ENCODE results near the gene GPC6.

GRCh38 chr13:93797463-93797862 lies 570.9 kb downstream of the GPC6 start:
- TF ChIP-seq, protein P1, sequence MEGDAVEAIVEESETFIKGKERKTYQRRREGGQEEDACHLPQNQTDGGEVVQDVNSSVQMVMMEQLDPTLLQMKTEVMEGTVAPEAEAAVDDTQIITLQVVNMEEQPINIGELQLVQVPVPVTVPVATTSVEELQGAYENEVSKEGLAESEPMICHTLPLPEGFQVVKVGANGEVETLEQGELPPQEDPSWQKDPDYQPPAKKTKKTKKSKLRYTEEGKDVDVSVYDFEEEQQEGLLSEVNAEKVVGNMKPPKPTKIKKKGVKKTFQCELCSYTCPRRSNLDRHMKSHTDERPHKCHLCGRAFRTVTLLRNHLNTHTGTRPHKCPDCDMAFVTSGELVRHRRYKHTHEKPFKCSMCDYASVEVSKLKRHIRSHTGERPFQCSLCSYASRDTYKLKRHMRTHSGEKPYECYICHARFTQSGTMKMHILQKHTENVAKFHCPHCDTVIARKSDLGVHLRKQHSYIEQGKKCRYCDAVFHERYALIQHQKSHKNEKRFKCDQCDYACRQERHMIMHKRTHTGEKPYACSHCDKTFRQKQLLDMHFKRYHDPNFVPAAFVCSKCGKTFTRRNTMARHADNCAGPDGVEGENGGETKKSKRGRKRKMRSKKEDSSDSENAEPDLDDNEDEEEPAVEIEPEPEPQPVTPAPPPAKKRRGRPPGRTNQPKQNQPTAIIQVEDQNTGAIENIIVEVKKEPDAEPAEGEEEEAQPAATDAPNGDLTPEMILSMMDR (IDR thresholded peaks at IDR 0.05) = no peak
- TF ChIP-seq POLR2A (IDR thresholded peaks at IDR 0.05) (no peak), EP300 (IDR thresholded peaks at IDR 0.05) (no peak)
